Fibroblast of mammary gland (primary cell): Measurements from ENCODE around the gene NRXN3.
A peak's percentile ranks its signal among the peaks of the same experiment; 100 is the strongest.

ENCODE experiments used
- DNase-seq: peaks from one replicate; pipeline ENCODE4 v3.0.0-alpha.2; 2010; ENCODE audit warnings: low read depth
- H3K4me3 ChIP-seq: 2 replicates; pipeline ENCODE4 v1.5.1; 2011; ENCODE audit warnings: low read depth, mild to moderate bottlenecking, low read length, moderate library complexity; ENCODE audit not compliant: control insufficient read depth
- TF ChIP-seq, protein P1 (sequence below): conservative IDR thresholded peaks from 2 replicates; pipeline ENCODE4 v1.5.1; 2011; ENCODE audit warnings: low read depth, low read length, inconsistent platforms; ENCODE audit not compliant: control insufficient read depth, insufficient read depth

NRXN3 gene

DNA sequence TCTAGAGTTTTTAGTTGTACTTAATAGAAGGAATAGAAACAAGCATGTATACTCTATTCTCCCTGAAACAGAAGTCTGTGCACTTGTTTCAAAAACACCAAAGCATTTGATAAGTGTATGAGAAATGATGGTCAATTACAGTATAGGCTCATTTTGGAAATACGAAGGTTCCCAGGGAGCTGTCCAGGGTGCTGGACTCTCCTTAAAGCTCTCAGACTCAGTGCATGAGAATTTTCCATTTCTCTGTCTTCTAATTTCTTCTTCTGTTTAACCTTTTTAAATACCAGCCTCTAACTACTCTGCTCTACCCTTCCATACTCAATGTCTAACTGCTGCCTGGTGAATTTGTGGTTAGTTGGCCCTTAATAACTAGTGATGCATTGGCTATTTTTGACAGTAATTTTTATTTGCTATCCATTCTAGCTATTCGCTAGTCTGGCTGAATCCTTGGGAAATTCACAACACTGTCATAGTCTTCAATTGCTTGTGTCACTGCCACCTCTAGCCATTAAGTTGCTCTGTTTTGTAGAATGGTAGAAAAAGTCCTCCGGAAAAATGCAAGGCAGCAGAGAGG is 229.2 kb downstream of the NRXN3 start:
- TF ChIP-seq, protein P1, sequence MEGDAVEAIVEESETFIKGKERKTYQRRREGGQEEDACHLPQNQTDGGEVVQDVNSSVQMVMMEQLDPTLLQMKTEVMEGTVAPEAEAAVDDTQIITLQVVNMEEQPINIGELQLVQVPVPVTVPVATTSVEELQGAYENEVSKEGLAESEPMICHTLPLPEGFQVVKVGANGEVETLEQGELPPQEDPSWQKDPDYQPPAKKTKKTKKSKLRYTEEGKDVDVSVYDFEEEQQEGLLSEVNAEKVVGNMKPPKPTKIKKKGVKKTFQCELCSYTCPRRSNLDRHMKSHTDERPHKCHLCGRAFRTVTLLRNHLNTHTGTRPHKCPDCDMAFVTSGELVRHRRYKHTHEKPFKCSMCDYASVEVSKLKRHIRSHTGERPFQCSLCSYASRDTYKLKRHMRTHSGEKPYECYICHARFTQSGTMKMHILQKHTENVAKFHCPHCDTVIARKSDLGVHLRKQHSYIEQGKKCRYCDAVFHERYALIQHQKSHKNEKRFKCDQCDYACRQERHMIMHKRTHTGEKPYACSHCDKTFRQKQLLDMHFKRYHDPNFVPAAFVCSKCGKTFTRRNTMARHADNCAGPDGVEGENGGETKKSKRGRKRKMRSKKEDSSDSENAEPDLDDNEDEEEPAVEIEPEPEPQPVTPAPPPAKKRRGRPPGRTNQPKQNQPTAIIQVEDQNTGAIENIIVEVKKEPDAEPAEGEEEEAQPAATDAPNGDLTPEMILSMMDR, result no peak
- H3K4me3 ChIP-seq, result no peak overlapping the region
- peak; percentile 50 for DNase-seq

DNA sequence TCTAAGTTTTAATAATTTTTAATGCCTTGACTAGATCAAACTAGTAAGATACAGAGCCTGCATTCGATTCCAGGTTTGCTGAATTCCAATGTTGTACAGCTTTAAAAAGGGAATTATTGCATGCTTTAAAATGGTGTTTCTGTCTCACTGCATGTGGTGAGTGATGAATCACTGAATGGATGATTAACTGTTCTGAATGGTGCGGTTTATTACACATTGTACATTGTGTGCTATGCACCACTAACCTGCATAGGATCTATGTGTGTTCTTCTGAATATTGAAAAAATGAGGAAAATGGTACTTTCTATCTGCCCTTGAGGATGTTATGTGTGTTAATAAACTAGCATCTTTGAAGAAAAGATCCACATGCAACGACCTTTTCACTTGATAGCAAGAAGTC is 231.7 kb downstream of the NRXN3 start:
- peak; percentile 85 for DNase-seq
- no peak overlapping the region for H3K4me3 ChIP-seq
- TF ChIP-seq, protein P1, result no peak

DNA sequence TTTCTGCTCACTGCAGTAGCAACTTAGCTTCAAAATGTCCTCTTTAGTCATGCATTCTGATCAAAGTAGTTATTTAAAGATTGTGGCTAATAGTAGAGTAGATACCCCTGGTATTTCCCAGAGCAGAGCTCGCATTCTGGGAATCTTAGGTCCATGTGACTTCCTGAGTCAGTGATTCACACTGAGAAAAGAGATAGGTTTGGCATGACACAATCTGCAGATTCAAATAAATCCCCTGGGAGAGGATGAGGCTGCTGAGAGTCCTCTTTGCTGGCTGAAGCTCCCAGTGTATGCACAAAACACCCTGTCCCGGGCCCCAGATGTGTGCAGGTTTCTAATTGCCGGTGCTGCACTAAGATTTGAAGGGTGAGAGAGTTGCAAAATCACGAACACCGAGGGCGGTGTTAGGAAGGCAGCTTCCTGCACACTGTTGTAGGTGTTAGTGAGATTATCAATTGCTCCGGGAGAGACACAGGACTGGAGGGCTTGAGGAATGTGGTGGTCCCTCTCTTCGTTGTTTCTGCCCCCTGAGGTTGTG is 233.2 kb downstream of the NRXN3 start:
- TF ChIP-seq, protein P1, result no peak
- H3K4me3 ChIP-seq, result peak overlapping the region; percentile 52
- DNase-seq, result peak; percentile 96

DNA sequence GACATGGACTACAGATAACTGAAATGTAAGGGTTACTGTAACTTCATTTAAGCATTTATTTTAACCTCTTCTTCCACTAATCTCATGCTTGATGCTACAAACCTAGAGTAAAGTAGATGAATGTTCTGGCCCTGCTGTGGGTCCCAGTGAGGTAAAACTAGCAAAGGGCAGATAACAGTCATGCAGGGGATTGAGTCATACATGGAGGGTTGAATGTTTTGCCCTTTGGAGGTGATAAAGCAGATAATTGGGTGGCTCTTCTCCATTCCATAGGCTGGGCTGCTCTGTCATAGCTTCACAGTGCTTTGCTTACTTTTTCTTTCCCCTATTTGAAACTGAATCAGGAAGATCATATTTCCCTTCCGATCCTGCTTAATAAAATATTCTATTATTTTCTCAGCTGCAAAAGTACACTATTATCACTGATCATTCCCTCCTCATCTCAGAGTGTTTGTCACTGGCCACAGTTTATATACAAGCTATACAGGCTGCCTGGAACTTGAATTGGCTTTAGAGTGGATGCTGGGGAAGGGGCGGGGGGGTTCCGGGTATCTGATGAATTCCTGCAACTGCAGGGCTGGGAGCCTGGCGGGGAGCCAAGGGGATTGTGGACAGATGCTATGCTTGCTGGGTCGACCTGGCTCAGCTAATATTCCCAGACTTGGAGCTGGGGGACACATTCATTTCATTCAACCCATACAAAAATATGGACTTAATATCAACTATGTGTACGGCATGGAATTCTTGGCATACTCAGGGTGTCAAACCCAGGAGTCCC is 235.1 kb downstream of the NRXN3 start:
- H3K4me3 ChIP-seq, result peak overlapping the region; percentile 52
- TF ChIP-seq, protein P1, result no peak
- DNase-seq, result peak; percentile 63

DNA sequence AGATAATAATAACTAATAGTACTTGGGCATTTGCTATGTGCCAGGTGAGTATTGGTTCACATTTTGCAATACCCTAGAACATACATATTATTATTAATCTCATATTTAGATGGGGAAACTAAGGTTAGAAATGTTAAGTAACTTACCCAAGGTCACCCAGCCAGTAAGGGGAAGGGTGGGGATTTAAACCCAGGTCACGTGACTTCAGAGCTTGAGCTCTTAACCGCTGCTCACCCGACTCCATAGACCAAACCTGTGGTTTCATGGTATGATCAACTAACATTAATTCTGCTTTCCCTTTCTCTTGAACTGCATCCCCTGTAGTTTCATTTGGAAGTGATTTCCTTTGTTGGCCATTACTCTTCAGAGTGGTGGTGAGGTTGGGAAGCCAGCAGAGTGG is 242.3 kb downstream of the NRXN3 start:
- TF ChIP-seq, protein P1, result no peak
- H3K4me3 ChIP-seq, result no peak overlapping the region
- no peak for DNase-seq

DNA sequence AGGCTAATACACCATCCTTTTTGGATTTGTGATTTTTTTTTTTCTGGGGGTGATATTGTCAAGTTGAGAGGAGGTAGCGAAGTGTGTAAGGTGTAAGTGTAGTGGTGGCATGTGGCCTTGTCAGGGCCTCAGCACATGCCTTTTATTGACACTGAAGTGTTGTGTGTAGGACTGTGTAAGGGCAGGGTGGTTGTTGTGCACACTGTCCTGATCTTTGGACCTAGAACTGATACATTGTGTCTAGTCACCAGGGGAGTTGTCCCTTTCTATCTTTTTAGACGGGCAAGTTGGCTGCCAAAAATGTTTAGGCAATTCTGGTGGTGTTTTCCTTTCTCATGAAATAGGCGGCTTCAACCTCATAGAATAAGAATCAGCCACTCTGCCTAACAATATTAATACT is 244.0 kb downstream of the NRXN3 start:
- TF ChIP-seq, protein P1, result no peak
- no peak for DNase-seq
- no peak overlapping the region for H3K4me3 ChIP-seq
